Stimulated activated CD4-positive, alpha-beta T cell treated with anti-CD3 and anti-CD28 coated beads, Interleukin-4, amount 100 ng/mL, for 4 hours (primary cell): ENCODE measurements around the gene POLD1.

Source experiments
- DNase-seq, 2 experiments: peaks; one replicate each; pipeline ENCODE4 v3.0.0-alpha.2; 2020

The POLD1 gene

GRCh38 chr19:50392759-50393158 is 8.6 kb downstream of the POLD1 start:
- DNase-seq = no peak

GRCh38 chr19:50393589-50393988 is 9.4 kb downstream of the POLD1 start:
- no peak for DNase-seq

DNA sequence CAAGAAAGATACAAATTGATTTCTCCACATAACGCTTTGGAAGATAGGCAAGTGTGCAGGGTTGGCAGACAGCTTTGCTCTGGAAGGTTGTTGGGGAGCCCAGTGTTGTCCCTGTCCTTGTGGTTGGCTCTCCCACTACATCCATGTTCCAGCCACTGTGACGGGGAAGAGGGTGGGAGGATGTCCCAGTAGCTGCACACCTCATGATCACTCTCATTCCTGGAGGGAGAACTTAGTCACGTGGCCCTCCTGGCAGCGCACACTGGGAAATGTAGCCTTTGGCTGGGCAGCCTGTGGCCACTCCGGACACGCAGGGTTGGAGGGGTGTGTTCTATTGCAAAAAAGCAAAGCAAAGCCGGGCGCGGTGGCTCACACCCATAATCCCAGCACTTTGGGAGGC is 9.9 kb downstream of the POLD1 start:
- DNase-seq = no peak

DNA sequence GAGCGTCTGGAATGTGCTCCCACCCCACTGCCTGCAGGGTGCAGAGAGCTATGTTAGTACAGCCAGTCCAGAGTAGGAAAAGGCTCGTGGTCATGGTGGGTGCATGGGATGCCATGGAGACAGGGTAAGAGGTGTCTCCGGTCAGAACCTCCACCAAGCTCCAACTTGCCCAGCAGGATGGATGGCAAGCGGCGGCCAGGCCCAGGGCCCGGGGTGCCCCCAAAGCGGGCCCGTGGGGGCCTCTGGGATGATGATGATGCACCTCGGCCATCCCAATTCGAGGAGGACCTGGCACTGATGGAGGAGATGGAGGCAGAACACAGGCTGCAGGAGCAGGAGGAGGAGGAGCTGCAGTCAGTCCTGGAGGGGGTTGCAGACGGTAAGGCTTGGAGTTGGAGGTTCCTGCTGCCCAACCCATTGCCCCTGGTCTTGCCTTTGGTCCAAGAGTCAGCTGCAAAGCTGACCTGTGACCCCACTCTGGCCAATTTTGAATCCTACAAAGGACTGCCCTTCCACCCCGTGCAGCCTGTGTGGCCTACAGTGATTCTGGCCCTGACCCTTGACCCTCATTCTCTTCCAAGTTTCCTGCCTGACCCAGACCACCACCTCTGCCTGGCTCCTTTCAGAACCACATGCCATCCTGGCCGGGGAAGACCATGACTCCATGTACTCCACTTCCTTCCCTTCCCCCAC is 14.7 kb downstream of the POLD1 start:
- no peak for DNase-seq

DNA sequence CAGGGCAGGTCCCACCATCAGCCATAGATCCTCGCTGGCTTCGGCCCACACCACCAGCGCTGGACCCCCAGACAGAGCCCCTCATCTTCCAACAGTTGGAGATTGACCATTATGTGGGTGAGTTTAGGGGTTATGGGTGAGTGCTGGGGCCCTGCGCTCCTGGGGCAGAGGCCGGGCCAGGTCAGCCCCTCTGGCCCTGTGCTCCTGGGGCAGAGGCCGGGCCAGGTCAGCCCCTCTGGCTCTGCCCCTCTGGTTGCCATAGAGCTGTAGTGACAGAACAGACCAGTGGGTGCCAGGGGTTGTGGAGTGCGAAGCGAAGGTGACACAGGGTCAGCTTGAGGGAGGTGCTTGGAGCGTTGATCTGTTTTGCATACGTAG is 15.2 kb downstream of the POLD1 start:
- no peak for DNase-seq

- no peak for DNase-seq
Measured at GRCh38 chr19:50401605-50402450, 17.7 kb downstream of the POLD1 start.

GRCh38 chr19:50402544-50403301 is 18.6 kb downstream of the POLD1 start:
- no peak for DNase-seq

DNA sequence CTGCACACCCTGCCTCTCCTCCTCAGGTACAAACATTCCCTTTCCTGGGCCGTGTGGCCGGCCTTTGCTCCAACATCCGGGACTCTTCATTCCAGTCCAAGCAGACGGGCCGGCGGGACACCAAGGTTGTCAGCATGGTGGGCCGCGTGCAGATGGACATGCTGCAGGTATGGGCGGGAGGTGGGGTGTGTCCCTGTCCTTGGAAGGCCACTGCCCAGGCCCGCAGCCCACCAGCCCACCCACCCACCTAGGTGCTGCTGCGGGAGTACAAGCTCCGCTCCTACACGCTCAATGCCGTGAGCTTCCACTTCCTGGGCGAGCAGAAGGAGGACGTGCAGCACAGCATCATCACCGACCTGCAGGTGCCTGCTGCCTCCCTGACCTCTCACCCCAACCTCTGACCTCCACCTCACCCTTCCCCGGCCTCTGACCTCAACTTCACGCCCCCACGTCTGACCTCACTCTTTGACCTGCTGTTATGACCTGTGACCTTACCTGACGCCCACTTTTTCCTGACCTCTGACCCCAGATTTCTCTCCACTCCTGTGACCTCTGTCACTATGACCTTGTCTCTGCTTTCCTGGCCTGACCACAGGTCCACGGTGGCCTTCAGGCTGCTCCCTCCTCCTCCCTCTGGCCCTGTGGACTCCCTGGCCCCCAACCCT is 22.1 kb downstream of the POLD1 start:
- no peak for DNase-seq

DNA sequence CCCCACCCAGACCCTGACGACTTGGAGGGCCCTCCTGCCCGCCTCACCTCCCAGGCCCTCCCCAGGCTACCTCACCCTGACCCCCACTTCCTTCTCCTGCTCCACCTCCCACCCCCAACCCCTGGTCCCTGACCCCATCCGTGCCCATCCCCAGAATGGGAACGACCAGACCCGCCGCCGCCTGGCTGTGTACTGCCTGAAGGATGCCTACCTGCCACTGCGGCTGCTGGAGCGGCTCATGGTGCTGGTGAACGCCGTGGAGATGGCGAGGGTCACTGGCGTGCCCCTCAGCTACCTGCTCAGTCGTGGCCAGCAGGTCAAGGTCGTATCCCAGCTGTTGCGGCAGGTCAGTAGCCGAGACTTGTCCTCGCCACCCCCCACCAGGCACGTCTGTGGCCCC is 22.7 kb downstream of the POLD1 start:
- DNase-seq = no peak

DNA sequence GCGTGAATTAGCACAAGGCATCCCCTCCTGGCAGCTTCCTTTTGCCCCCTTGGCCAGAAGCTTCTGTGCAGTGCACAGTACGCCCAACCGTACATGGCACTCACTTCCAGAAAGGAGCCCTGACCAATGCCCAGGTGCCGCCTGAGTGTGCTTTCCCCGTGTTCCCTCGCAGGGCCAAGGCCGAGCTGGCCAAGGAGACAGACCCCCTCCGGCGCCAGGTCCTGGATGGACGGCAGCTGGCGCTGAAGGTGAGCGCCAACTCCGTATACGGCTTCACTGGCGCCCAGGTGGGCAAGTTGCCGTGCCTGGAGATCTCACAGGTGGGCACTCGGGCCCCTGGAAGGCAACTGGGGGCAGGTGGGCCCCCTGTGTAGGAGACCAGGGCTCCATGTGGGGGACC is 25.2 kb downstream of the POLD1 start:
- no peak for DNase-seq

DNA sequence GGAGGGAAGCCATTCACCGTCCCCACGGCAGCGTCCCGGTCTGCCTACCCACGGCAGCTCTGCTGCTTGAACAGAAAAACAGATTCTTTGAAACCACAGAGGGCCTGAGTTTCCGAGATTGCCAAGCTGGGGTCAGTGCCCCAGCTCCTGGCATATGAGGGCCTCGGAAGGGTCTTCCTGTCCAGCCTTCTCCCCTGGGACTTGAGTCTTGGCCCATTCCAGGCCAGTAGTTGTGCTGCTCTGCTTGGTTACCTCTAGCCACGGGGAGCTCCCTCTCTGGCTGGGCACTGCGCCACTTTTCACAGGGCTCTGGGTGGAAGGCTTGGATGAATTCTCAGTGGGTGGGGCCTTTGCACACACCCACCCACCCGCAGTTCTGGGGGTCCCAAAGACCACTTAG is 26.0 kb downstream of the POLD1 start:
- no peak for DNase-seq

DNA sequence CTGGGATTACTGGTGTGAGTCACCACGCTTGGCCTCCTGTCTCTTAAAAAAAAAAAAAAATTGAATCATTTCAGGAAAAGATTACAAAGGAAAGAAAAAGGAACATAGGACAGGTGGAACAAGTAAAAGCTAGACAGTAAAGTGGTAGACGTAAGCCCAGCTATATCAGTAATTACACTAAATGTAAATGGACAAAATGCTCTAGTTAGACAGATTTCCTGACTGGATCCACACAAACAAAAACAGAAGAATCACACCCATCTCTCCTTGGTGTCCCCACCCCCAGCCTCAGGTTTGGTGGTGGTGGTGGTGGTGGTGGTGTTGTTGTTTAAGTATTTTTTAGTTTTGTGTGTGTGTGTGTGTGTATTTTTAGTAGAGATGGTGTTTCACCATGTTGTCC is 28.3 kb downstream of the POLD1 start:
- no peak for DNase-seq

GRCh38 chr19:50413096-50413495 is 28.9 kb downstream of the POLD1 start:
- DNase-seq = no peak

GRCh38 chr19:50413531-50413930 is 29.4 kb downstream of the POLD1 start:
- no peak for DNase-seq

DNA sequence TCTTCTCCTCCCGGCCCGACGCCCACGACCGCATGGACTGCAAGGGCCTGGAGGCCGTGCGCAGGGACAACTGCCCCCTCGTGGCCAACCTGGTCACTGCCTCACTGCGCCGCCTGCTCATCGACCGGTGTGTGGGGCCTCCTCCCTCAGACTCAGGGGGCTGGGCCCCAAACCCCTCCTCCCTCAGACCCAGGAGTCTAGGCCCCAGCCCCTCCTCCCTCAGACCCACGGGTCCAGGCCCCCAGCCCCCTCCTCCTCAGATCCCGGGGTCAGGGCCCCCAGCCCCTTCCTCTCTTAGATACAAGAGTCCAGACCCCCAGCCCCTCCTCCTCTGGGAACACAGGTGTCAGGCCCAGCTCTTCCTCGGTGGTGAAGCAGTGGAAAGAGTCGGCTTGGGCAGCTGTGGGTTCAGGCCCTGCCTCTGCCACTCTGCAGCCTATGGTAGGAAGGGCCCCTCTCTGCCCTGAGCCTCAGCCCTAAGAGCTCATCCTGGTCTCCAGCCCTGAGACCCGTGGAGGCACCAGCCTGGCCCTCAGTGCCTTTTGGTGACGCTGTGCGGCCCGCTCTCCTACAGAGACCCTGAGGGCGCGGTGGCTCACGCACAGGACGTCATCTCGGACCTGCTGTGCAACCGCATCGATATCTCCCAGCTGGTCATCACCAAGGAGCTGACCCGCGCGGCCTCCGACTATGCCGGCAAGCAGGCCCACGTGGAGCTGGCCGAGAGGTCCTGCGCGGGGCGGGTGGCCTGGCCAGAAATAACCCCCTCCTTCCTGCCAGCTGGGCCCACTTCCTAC is 30.9 kb downstream of the POLD1 start:
- peak; percentile 64 to 76 for DNase-seq

DNA sequence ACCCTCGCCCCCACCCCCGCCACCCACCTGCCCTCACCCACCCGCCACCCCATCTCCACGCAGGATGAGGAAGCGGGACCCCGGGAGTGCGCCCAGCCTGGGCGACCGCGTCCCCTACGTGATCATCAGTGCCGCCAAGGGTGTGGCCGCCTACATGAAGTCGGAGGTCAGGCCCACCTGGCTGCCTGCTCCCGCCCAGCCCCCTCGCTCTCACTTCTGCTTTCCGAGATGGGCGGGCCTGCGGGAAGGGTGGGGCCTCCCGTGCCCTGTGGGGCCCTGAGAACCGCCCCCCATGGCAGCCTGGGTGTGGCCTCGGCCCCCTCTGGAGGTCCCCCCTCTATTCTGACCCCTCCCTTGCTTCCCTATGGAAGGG is 31.5 kb downstream of the POLD1 start:
- DNase-seq = no peak

GRCh38 chr19:50416034-50416977 is 32.2 kb downstream of the POLD1 start:
- no peak for DNase-seq

DNA sequence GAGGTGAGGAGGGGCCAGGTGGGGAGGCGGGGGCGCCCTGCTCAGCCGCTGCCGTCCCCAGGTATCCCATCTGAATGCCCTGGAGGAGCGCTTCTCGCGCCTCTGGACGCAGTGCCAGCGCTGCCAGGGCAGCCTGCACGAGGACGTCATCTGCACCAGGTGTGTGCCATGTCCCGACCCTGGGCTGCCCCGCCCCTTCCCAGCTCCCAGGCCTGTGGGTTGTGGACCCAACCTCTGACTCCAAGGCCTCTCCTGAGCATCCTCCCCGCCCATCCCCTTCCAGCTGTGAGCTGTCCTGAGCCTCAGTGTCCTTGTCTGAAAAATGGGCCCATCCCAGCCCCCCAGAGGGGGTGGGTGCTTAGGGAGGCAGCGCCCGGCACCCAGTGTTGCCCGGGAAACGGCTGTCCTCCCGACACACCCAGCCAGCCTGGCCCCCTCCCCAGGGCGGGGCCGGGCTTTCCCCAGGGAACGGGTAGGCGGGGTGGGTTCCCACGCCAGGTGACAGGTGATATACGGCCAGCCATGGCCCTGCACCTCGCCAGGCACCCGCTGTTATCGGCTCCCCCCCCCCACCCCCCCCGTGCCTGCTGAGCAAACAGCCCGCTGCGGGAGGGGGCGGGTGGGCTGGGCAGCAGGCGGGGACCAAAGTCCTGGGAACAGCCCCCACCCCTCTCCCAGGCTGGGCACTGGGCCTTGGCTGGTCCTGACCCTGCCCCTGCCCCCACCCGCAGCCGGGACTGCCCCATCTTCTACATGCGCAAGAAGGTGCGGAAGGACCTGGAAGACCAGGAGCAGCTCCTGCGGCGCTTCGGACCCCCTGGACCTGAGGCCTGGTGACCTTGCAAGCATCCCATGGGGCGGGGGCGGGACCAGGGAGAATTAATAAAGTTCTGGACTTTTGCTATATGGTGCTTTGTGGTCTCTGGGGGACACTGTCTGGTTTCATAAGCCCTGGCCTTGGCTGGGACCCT is 33.2 kb downstream of the POLD1 start:
- no peak for DNase-seq

DNA sequence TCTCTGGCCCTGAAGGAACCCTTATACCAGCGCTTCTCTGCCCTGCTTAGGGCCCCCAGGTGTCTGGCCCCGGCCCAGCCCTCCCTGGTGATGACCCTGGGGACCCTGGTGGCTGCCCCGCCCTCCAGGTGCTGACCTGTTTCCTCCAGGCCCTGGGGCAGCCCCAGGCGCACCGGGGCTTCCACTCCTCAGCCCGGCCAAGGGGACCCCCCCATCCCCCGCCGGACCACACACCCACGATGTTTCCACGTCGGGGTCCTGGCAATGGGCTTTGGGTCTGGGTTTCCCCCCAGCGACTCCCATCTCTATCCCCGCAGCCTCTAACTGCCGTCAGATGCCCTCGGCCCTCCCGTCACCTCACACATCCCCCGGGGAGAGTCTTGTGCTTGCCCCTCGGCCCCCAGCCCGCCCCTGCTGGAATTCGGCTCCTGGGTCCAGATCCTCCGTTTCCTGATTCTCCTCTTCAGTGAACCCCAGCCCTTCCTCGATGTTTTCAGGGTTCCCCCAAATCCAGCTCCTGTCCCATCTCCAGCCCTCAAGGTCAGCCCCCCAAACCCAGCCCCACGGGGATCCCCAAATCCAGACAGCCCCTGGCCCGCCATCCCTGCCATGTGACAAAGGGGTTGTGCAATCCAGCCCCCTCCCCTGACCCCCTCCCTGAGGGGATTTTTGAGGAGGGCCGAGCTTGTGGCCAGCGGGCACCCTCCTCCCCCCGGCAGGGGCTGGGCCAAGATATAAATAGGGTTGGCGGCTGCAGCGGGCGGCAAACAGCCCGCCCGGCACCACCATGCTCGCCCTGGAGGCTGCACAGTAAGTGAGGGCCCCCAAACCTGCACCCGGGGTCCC is 34.3 kb downstream of the POLD1 start, which contains the start of gene SPIB:
SPIB (plus strand) TSS at position 763 of the 846 bp plus-strand sequence; CDS start at position 788, 25 bp downstream.
- DNase-seq = no peak
